HepG2 (cell line): Measurements from ENCODE around the gene RHBDL3. TPM values are rescaled to one million over a fixed set of nuclear protein-coding genes. Genes with fewer than 3 reads are reported as not detected.
A peak's percentile ranks its signal among the peaks of the same experiment; 100 is the strongest.

Source experiments
- ATAC-seq: fragments of 200-7000 bp; cut with Tn5 transposase; 3 replicates; pipeline ENCODE4 v1.9.1; 2020; ENCODE audit warnings: mild to moderate bottlenecking, moderate library complexity
- BruUV-seq: library from RNA; stranded (reverse); fragments of 400-500 nt; replicated peaks from 2 replicates; lab custom pipeline; 2021; lab: Mats Ljungman, UMichigan
- CTCF ChIA-PET: fragments of 300-600 bp; formaldehyde crosslinking; extraction: SDS; loops from one replicate; lab custom pipeline; 2021; ENCODE audit warnings: low total read pairs, inconsistent platforms, low intra/inter-chr PET ratio; lab: Yijun Ruan, JAX
- POLR2A ChIA-PET: fragments of 350-600 bp; sonication (Branson Sonifier 250); formaldehyde crosslinking; loops from one replicate; lab custom pipeline; 2020; ENCODE audit warnings: antibody characterized with exemption, inconsistent platforms; lab: Yijun Ruan, JAX
- DNase-seq: peaks from one replicate; pipeline ENCODE4 v3.0.0-alpha.2; 2015; ENCODE audit warnings: low spot score
- FAIRE-seq: peaks from 3 replicates; lab custom pipeline; 2011; peaks lifted over from hg19 to GRCh38; lab: Jason Lieb, UNC
- H2AFZ ChIP-seq: one replicate; pipeline ENCODE4 v1.6.1; 2011; ENCODE audit warnings: low read length, inconsistent platforms
- H3K27ac ChIP-seq: fragments of 300-600 bp; 3 replicates; pipeline ENCODE4 v1.8.0; 2011; ENCODE audit warnings: mixed run types, mild to moderate bottlenecking, mixed read lengths, low read length, inconsistent platforms; ENCODE audit not compliant: insufficient read depth; ENCODE audit errors: extremely low read length
- H3K27me3 ChIP-seq, 2 experiments: fragments of 200-600 bp in 1 of 2; 2 replicates in 1 of 2; 3 replicates in 1 of 2; pipeline versions ENCODE4 v1.6.0 to v1.8.0; 2011; ENCODE audit warnings: low read length in 2 of 2, mild to moderate bottlenecking in 2 of 2, moderate library complexity in 2 of 2, inconsistent platforms in 1 of 2; ENCODE audit not compliant: insufficient read depth in 2 of 2, control insufficient read depth in 1 of 2
- H3K36me3 ChIP-seq, 2 experiments: fragments of 200-600 bp in 1 of 2; replicated peaks in 1 of 2; 2 replicates in 1 of 2; 3 replicates in 1 of 2; pipeline versions ENCODE4 v1.5.1 to v1.8.0; 2011; ENCODE audit warnings: low read length in 2 of 2, inconsistent platforms in 1 of 2; ENCODE audit not compliant: insufficient read depth in 2 of 2, control insufficient read depth in 1 of 2
- H3K4me1 ChIP-seq: 2 replicates; pipeline ENCODE4 v1.5.1; 2012; ENCODE audit warnings: low read length, inconsistent platforms; ENCODE audit not compliant: insufficient read depth
- H3K4me2 ChIP-seq: 2 replicates; pipeline ENCODE4 v1.6.0; 2011; ENCODE audit warnings: low read depth, low read length, inconsistent platforms
- H3K4me3 ChIP-seq, 3 experiments: fragments of 200-600 bp in 1 of 3; sonication (generic), shearing (Covaris generic) in 1 of 3; replicated peaks in 1 of 3; 2 replicates each; pipeline ENCODE4 v1.5.1; 2011 to 2016; ENCODE audit warnings: low read length in 3 of 3, inconsistent platforms in 2 of 3, low read depth in 2 of 3, mild to moderate bottlenecking in 2 of 3, control low read depth in 1 of 3, mixed read lengths in 1 of 3; ENCODE audit not compliant: insufficient read depth in 1 of 3
- H3K79me2 ChIP-seq: one replicate; pipeline ENCODE4 v1.6.1; 2011; ENCODE audit warnings: low read length, inconsistent platforms; ENCODE audit not compliant: insufficient read depth
- H3K9ac ChIP-seq: 2 replicates; pipeline ENCODE4 v1.6.0; 2011; ENCODE audit warnings: mild to moderate bottlenecking, low read depth, low read length, inconsistent platforms; ENCODE audit not compliant: insufficient read depth
- H3K9me3 ChIP-seq: 2 replicates; pipeline ENCODE4 v1.5.1; 2012; ENCODE audit warnings: mild to moderate bottlenecking, low read length
- H4K20me1 ChIP-seq: 2 replicates; pipeline ENCODE4 v1.6.0; 2011; ENCODE audit warnings: inconsistent platforms, mild to moderate bottlenecking, low read length, moderate library complexity; ENCODE audit not compliant: insufficient read depth
- HOXA3 ChIP-seq: sonication (generic); formaldehyde crosslinking; IDR thresholded peaks from 2 replicates; pipeline ENCODE4 v1.5.0; 2020; ENCODE audit warnings: missing genetic modification reagents
- MTA1 ChIP-seq: sonication (generic); formaldehyde crosslinking; IDR thresholded peaks from 2 replicates; pipeline ENCODE4 v1.4.0; 2020; ENCODE audit warnings: missing genetic modification reagents, mild to moderate bottlenecking, borderline replicate concordance
- NBN ChIP-seq: fragments of 450-650 bp; conservative IDR thresholded peaks from 2 replicates; pipeline ENCODE4 v1.6.1; 2017
- PHF21A ChIP-seq: sonication (generic); formaldehyde crosslinking; IDR thresholded peaks from 2 replicates; pipeline ENCODE4 v1.5.0; 2020; ENCODE audit warnings: mild to moderate bottlenecking, missing genetic modification reagents
- PITX1 ChIP-seq: sonication (generic); formaldehyde crosslinking; IDR thresholded peaks from 2 replicates; pipeline ENCODE4 v1.5.1; 2020; ENCODE audit warnings: mild to moderate bottlenecking, missing genetic modification reagents
- SNAPC2 ChIP-seq: sonication (generic); formaldehyde crosslinking; IDR thresholded peaks from 2 replicates; pipeline ENCODE4 v1.8.1; 2022; ENCODE audit warnings: mild to moderate bottlenecking, missing genetic modification reagents
- SP5 ChIP-seq: IDR thresholded peaks from 2 replicates; pipeline ENCODE4 v1.6.1; 2016; ENCODE audit warnings: low read depth, borderline replicate concordance
- ZNF232 ChIP-seq: sonication (generic); formaldehyde crosslinking; IDR thresholded peaks from 2 replicates; pipeline ENCODE4 v1.4.0; 2020; ENCODE audit warnings: missing genetic modification reagents, borderline replicate concordance
- WGBS: methylation state at CpG from one replicate; pipeline ENCODE4 v1.1.6; 2017; ENCODE audit warnings: low lambda C conversion rate; 5-methylcytosine and 5-hydroxymethylcytosine counted together
- in situ Hi-C: cut with HindIII; loops from 2 replicates; pipeline ENCODE4 v1.10.0; 2017; ENCODE audit warnings: low pct_unique_long_range_greater_than_20kb; ENCODE audit not compliant: extremely low pct_ligation_motif_present
- intact Hi-C: fragments of 100-400 bp; cut with micrococcal nuclease; formaldehyde crosslinking; loops from one replicate; pipeline ENCODE4 v1.10.0; 2022; ENCODE audit not compliant: unreplicated experiment
- polyA plus RNA-seq, 8 experiments: library from polyadenylated mRNA; depleted of rRNA in 3 of 8; stranded (reverse) in 7 of 8; unstranded in 1 of 8; fragments of >200 nt; fragmentation: Illumina TruSeq in 4 of 8; extraction: Trizol in 4 of 8; gene quantifications; 2 replicates each; pipeline versions ENCODE4 v1.2.1 to v1.2.3, GENCODE V29; 2011 to 2016; ENCODE audit warnings: low read depth in 4 of 8, missing spikeins in 1 of 8, mixed read lengths in 1 of 8; ENCODE audit not compliant: insufficient read depth in 1 of 8
- total RNA-seq, 5 experiments: library from RNA; depleted of rRNA; stranded (reverse); fragments of >200 nt; fragmentation: Illumina TruSeq; extraction: Trizol; gene quantifications; 2 replicates each; pipeline ENCODE4 v1.2.3, GENCODE V29; 2016; ENCODE audit warnings: low read depth in 1 of 5
- TF ChIP-seq, protein P1 (sequence below): sonication (generic); formaldehyde crosslinking; IDR thresholded peaks from 2 replicates; pipeline ENCODE4 v1.8.0; 2022; ENCODE audit warnings: missing genetic modification reagents, mild to moderate bottlenecking, borderline replicate concordance
- TF ChIP-seq, protein P2 (sequence below): sonication (generic); formaldehyde crosslinking; IDR thresholded peaks from 2 replicates; pipeline ENCODE4 v1.5.0; 2020; ENCODE audit warnings: mild to moderate bottlenecking, missing genetic modification reagents

The RHBDL3 gene
- total and polyA plus RNA-seq, 2 of the 13 experiments (the other 11 are each of a cell fraction or from before 2014, with no cell fraction given), result 0.09 TPM; not detected in 1

DNA sequence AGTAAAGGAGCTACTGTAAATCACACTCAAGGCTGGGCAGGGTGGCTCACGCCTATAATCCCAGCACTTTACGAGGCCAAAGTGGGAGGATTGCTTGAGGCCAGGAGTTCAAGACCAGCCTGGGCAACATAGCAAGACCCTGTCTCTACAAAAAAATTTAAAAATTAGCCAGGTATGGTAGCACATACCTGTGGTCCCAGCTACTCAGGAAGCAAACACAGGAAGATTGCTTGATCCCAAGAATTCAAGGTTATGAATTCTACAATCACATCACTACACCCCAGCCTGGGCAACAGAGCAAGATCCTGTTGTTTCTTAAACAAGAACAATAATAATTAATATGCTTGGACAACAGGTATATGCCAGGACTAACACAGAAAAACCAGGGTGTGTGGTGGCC lies 13.2 kb downstream of the RHBDL3 start (continued):
- no peak for TF ChIP-seq HOXA3 (CRISPR knock-in tag)
- no peak for TF ChIP-seq SNAPC2
- TF ChIP-seq, protein P1, sequence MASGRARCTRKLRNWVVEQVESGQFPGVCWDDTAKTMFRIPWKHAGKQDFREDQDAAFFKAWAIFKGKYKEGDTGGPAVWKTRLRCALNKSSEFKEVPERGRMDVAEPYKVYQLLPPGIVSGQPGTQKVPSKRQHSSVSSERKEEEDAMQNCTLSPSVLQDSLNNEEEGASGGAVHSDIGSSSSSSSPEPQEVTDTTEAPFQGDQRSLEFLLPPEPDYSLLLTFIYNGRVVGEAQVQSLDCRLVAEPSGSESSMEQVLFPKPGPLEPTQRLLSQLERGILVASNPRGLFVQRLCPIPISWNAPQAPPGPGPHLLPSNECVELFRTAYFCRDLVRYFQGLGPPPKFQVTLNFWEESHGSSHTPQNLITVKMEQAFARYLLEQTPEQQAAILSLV (CRISPR knock-in tag), result no peak
- TF ChIP-seq, protein P2, sequence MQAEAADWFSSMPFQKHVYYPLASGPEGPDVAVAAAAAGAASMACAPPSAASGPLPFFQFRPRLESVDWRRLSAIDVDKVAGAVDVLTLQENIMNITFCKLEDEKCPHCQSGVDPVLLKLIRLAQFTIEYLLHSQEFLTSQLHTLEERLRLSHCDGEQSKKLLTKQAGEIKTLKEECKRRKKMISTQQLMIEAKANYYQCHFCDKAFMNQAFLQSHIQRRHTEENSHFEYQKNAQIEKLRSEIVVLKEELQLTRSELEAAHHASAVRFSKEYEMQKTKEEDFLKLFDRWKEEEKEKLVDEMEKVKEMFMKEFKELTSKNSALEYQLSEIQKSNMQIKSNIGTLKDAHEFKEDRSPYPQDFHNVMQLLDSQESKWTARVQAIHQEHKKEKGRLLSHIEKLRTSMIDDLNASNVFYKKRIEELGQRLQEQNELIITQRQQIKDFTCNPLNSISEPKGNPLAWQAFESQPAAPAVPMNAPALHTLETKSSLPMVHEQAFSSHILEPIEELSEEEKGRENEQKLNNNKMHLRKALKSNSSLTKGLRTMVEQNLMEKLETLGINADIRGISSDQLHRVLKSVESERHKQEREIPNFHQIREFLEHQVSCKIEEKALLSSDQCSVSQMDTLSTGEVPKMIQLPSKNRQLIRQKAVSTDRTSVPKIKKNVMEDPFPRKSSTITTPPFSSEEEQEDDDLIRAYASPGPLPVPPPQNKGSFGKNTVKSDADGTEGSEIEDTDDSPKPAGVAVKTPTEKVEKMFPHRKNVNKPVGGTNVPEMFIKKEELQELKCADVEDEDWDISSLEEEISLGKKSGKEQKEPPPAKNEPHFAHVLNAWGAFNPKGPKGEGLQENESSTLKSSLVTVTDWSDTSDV (CRISPR knock-in tag), result no peak

DNA sequence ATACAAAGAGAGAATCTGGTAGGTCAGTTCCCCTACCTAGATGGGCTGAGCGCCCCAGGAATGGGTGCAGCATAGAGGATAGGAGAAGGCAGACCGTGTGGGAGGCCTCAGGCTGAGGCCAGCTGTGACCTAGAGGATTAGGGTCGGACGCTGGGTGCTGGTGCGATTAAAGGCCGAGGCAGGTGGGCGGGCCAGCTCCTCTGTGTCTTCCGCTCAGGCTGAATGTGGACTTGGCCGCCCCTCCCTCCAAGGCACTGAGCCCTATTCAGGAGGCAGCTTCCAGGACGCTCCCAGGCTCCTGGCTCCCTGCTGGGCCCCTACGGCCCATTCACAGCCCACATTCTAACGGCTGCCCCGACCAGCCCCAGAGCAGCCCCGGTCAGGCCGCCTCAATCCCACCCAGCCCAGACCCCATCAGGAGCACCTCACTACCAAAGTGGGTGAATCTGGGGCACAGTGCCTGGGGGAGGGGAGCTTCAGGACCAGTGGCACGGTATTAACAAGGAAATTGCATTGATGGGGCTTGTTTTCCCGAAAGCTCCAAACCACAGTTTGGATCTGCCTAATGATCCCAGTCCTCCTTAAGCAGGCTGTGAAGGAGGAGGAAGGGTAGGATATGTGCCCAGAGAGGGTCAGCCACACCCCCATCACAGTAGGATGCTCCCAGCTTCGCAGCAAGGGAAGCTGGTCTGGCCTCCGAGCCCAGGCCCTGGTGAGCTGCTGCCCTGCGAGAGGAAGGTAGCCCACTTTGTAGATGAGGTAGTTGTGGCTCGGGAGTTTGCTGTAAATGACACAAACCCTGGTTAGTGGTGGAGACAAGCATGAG lies 14.5 kb downstream of the RHBDL3 start:
- ATAC-seq (peak; percentile 51), FAIRE-seq (no peak), DNase-seq (no peak)
- Histone ChIP-seq H2AFZ (no peak overlapping the region), H3K27ac (no peak overlapping the region), H3K9me3 (no peaks in the 10 kb centered on the region), H3K36me3 (no peaks in the 10 kb centered on the region), H3K4me1 (peaks cover 17% of the 10 kb centered on the region), H4K20me1 (no peaks in the 10 kb centered on the region), H3K79me2 (no peaks in the 10 kb centered on the region), H3K27me3 (peaks cover 0 to 15% of the 10 kb centered on the region in 2 experiments; a peak in 1 of 5 replicates), H3K9ac (no peak overlapping the region), H3K4me3 (peak overlapping the region in 1 of 3 experiments; percentile 31; a peak in 1 of 6 replicates), H3K4me2 (peak overlapping the region; percentile 44)
- CTCF ChIA-PET, result no interaction called here
- POLR2A ChIA-PET, result no interaction called here
- TF ChIP-seq SP5 (CRISPR knock-in tag) (0 out of 2 replicates have a peak, but pooled peaks have one; percentile 20), NBN (no peak), MTA1 (CRISPR knock-in tag) (0 out of 2 replicates have a peak, but pooled peaks have one; percentile 23), ZNF232 (no peak), PHF21A (CRISPR knock-in tag) (0 out of 2 replicates have a peak, but pooled peaks have one; percentile 33), PITX1 (CRISPR knock-in tag) (peak; percentile 49; the same call in 1 of the 2 replicates)
- intact Hi-C loops, result no loop called here
- no TSS peak for BruUV-seq
- in situ Hi-C loops, result no loop called here
- 35% methylated on average over 6 of the region's 21 CpGs for WGBS
